H9 (cell line): Measurements from ENCODE around the gene FANCC. TPM values are rescaled to one million over a fixed set of nuclear protein-coding genes. Genes with fewer than 3 reads are reported as not detected.

Source experiments
- DNase-seq: peaks from one replicate; pipeline ENCODE4 v3.0.0-alpha.2; 2017
- H2AFZ ChIP-seq: one replicate; pipeline ENCODE4 v1.6.1; 2013; ENCODE audit warnings: mild to moderate bottlenecking, low read length, control low read depth, moderate library complexity
- H2AK5ac ChIP-seq: 2 replicates; pipeline ENCODE4 v1.6.1; 2013; ENCODE audit warnings: low read length, control low read depth, mixed read lengths; ENCODE audit not compliant: insufficient read length
- H2BK120ac ChIP-seq: one replicate; pipeline ENCODE4 v1.6.1; 2013; ENCODE audit warnings: low read depth, mild to moderate bottlenecking, low read length, control low read depth, inconsistent platforms; ENCODE audit not compliant: poor library complexity, severe bottlenecking
- H2BK12ac ChIP-seq: 2 replicates; pipeline ENCODE4 v1.6.1; 2013; ENCODE audit warnings: low read length, control low read depth, mixed read lengths, low read depth; ENCODE audit not compliant: insufficient read length
- H2BK15ac ChIP-seq: 2 replicates; pipeline ENCODE4 v1.6.1; 2013; ENCODE audit warnings: low read depth, low read length, control low read depth
- H2BK20ac ChIP-seq: one replicate; pipeline ENCODE4 v1.6.1; 2013; ENCODE audit warnings: low read depth, mild to moderate bottlenecking, low read length, control low read depth, inconsistent platforms; ENCODE audit not compliant: poor library complexity, severe bottlenecking
- H2BK5ac ChIP-seq: 2 replicates; pipeline ENCODE4 v1.6.1; 2013; ENCODE audit warnings: low read length, control low read depth, mixed read lengths; ENCODE audit not compliant: insufficient read length
- H3K14ac ChIP-seq: 2 replicates; pipeline ENCODE4 v1.6.1; 2013; ENCODE audit warnings: low read length, control low read depth; ENCODE audit not compliant: insufficient read depth
- H3K18ac ChIP-seq: 2 replicates; pipeline ENCODE4 v1.6.1; 2013; ENCODE audit warnings: low read depth, mild to moderate bottlenecking, mixed read lengths, low read length, control low read depth; ENCODE audit not compliant: insufficient read length
- H3K23ac ChIP-seq: 2 replicates; pipeline ENCODE4 v1.6.1; 2013; ENCODE audit warnings: low read length, control low read depth, mixed read lengths, low read depth; ENCODE audit not compliant: insufficient read length
- H3K23me2 ChIP-seq: 2 replicates; pipeline ENCODE4 v1.6.1; 2013; ENCODE audit warnings: low read depth, mild to moderate bottlenecking, mixed read lengths, low read length, control low read depth; ENCODE audit not compliant: insufficient read length, poor library complexity, severe bottlenecking
- H3K27ac ChIP-seq: 2 replicates; pipeline ENCODE4 v1.5.1; 2013; ENCODE audit warnings: low read length, control low read depth, mixed read lengths, low read depth; ENCODE audit not compliant: insufficient read length
- H3K27me3 ChIP-seq: 2 replicates; pipeline ENCODE4 v1.6.1; 2013; ENCODE audit warnings: low read length, control low read depth, inconsistent platforms; ENCODE audit not compliant: insufficient read depth
- H3K4ac ChIP-seq: 2 replicates; pipeline ENCODE4 v1.6.1; 2013; ENCODE audit warnings: low read depth, mild to moderate bottlenecking, control low read depth, inconsistent platforms, low read length, moderate library complexity
- H3K4me1 ChIP-seq: 2 replicates; pipeline ENCODE4 v1.6.1; 2013; ENCODE audit warnings: low read length, control low read depth, inconsistent platforms; ENCODE audit not compliant: insufficient read depth
- H3K4me2 ChIP-seq: 2 replicates; pipeline ENCODE4 v1.6.1; 2013; ENCODE audit warnings: low read length, control low read depth, mixed read lengths; ENCODE audit not compliant: insufficient read length, insufficient read depth
- H3K56ac ChIP-seq: 2 replicates; pipeline ENCODE4 v1.6.1; 2013; ENCODE audit warnings: low read depth, mild to moderate bottlenecking, mixed read lengths, low read length, control low read depth; ENCODE audit not compliant: insufficient read length
- H3K79me1 ChIP-seq: 2 replicates; pipeline ENCODE4 v1.6.1; 2013; ENCODE audit warnings: low read depth, mild to moderate bottlenecking, moderate library complexity, low read length, control low read depth, inconsistent platforms; ENCODE audit not compliant: insufficient read depth, poor library complexity, severe bottlenecking
- H3K79me2 ChIP-seq: 2 replicates; pipeline ENCODE4 v1.6.1; 2013; ENCODE audit warnings: low read length, control low read depth, inconsistent platforms; ENCODE audit not compliant: insufficient read depth
- H3K9ac ChIP-seq: 2 replicates; pipeline ENCODE4 v1.6.1; 2013; ENCODE audit warnings: low read length, control low read depth, mixed read lengths; ENCODE audit not compliant: insufficient read length; ENCODE audit errors: extremely low read depth
- H3K9me3 ChIP-seq: one replicate; pipeline ENCODE4 v1.6.1; 2013; ENCODE audit warnings: low read depth, low read length, inconsistent platforms; ENCODE audit not compliant: control insufficient read depth
- H3T11ph ChIP-seq: one replicate; pipeline ENCODE4 v1.6.1; 2013; ENCODE audit warnings: mild to moderate bottlenecking, low read length, control low read depth, inconsistent platforms
- H4K20me1 ChIP-seq: one replicate; pipeline ENCODE4 v1.6.1; 2013; ENCODE audit not compliant: control insufficient read depth, insufficient read length, insufficient read depth
- H4K5ac ChIP-seq: 2 replicates; pipeline ENCODE4 v1.6.1; 2013; ENCODE audit warnings: low read depth, mild to moderate bottlenecking, mixed read lengths, low read length, control low read depth; ENCODE audit not compliant: insufficient read length
- H4K8ac ChIP-seq: replicated peaks from 2 replicates; pipeline ENCODE4 v1.6.1; 2013; ENCODE audit warnings: low read length, control low read depth, mixed read lengths, low read depth; ENCODE audit not compliant: insufficient read length
- H4K91ac ChIP-seq: 2 replicates; pipeline ENCODE4 v1.6.1; 2013; ENCODE audit warnings: low read depth, mild to moderate bottlenecking, moderate library complexity, mixed read lengths, low read length, control low read depth; ENCODE audit not compliant: insufficient read length
- H3K27ac Mint-ChIP-seq, 3 experiments: 2 replicates in 2 of 3; 3 replicates in 1 of 3; pipeline ENCODE4 v1.8.0; 2020 to 2021; ENCODE audit warnings: mixed read lengths in 3 of 3, mild to moderate bottlenecking in 1 of 3, moderate library complexity in 1 of 3
- H3K27me3 Mint-ChIP-seq: 2 replicates; pipeline ENCODE4 v1.8.0; 2021; ENCODE audit warnings: low read depth, mild to moderate bottlenecking, moderate library complexity, mixed read lengths
- H3K36me3 Mint-ChIP-seq, 3 experiments: 2 replicates in 2 of 3; 3 replicates in 1 of 3; pipeline ENCODE4 v1.8.0; 2020 to 2021; ENCODE audit warnings: low read depth in 3 of 3, mixed read lengths in 3 of 3; ENCODE audit not compliant: insufficient read depth in 1 of 3
- H3K4me1 Mint-ChIP-seq, 2 experiments: 2 replicates each; pipeline ENCODE4 v1.8.0; 2020; ENCODE audit warnings: mixed read lengths in 2 of 2
- H3K4me3 Mint-ChIP-seq, 2 experiments: 2 replicates in 1 of 2; 3 replicates in 1 of 2; pipeline ENCODE4 v1.8.0; 2020 to 2021; ENCODE audit warnings: mild to moderate bottlenecking in 2 of 2, mixed read lengths in 2 of 2, moderate library complexity in 1 of 2
- H3K9me3 Mint-ChIP-seq, 2 experiments: 2 replicates in 1 of 2; 3 replicates in 1 of 2; pipeline ENCODE4 v1.8.0; 2020; ENCODE audit warnings: mild to moderate bottlenecking in 2 of 2, mixed read lengths in 2 of 2, moderate library complexity in 1 of 2
- WGBS: extraction: QIAGEN DNeasy Blood & Tissue Kit; methylation state at CpG from one replicate; pipeline ENCODE4 v1.1.7; 2013; ENCODE audit warnings: missing lambda C conversion rate, low lambda C conversion rate, mixed read lengths; ENCODE audit not compliant: insufficient read length; ENCODE audit errors: extremely low coverage; 5-methylcytosine and 5-hydroxymethylcytosine counted together
- total RNA-seq: library from RNA; stranded (reverse); gene quantifications from 2 replicates; pipeline ENCODE4 v1.2.1, GENCODE V29; 2021
- TF ChIP-seq, protein P1 (sequence below): fragments of 200-600 bp; sonication (generic); conservative IDR thresholded peaks from 3 replicates; pipeline ENCODE4 v1.8.0; 2021; ENCODE audit warnings: antibody characterized with exemption, mild to moderate bottlenecking

Gene FANCC
- total RNA-seq, 1 experiment from 2014 or later = 14.6 TPM

DNA sequence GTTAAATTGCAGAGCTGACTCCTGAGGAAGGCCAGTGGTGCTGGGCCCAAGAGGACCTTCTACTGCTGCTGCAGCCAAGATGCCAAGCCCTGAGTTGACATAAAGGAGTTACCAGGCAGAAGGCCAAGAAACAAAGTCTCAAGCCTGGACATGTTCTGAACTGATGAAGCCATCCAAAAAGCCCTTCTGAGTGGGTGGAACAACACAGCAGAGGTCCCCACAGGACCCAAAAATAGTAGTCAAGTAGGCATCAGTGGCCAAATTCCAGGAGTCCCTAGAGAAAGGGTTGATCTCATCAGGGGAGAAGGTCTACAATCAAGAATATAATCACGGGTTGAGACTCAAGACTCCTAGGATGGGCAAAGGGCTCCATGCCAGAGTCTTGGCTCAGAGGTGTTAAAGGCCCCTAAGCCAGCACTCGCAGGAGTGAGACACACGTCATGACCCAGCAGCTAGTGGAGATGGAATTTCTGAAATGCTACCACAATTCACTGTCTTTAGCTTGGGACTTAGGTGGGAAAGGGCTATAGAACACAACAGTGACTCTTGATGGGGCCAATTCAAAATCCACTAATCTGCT, 119.7 kb downstream of the FANCC start:
- Histone ChIP-seq H2BK20ac (no peak overlapping the region), H3K27ac (no peak overlapping the region), H4K5ac (no peak overlapping the region), H3K4ac (no peak overlapping the region), H4K8ac (no peak overlapping the region), H3K23ac (no peak overlapping the region), H3K4me2 (no peak overlapping the region), H3K27me3 (no peaks in the 10 kb centered on the region), H3K79me2 (no peaks in the 10 kb centered on the region; the same call in 1 of the 2 replicates), H2AFZ (no peak overlapping the region), H3T11ph (no peak overlapping the region), H2BK15ac (no peak overlapping the region), H3K9ac (no peak overlapping the region), H2BK120ac (no peak overlapping the region), H3K18ac (no peak overlapping the region), H2BK5ac (no peak overlapping the region), H3K56ac (no peak overlapping the region), H2BK12ac (no peak overlapping the region), H3K9me3 (no peaks in the 10 kb centered on the region), H3K14ac (no peak overlapping the region), H2AK5ac (no peak overlapping the region), H4K20me1 (no peaks in the 10 kb centered on the region), H3K79me1 (no peaks in the 10 kb centered on the region), H4K91ac (no peak overlapping the region), H3K4me1 (no peaks in the 10 kb centered on the region), H3K23me2 (peaks cover 2% of the 10 kb centered on the region)
- H3K27me3 Mint-ChIP-seq = no peaks in the 10 kb centered on the region
- TF ChIP-seq, protein P1, sequence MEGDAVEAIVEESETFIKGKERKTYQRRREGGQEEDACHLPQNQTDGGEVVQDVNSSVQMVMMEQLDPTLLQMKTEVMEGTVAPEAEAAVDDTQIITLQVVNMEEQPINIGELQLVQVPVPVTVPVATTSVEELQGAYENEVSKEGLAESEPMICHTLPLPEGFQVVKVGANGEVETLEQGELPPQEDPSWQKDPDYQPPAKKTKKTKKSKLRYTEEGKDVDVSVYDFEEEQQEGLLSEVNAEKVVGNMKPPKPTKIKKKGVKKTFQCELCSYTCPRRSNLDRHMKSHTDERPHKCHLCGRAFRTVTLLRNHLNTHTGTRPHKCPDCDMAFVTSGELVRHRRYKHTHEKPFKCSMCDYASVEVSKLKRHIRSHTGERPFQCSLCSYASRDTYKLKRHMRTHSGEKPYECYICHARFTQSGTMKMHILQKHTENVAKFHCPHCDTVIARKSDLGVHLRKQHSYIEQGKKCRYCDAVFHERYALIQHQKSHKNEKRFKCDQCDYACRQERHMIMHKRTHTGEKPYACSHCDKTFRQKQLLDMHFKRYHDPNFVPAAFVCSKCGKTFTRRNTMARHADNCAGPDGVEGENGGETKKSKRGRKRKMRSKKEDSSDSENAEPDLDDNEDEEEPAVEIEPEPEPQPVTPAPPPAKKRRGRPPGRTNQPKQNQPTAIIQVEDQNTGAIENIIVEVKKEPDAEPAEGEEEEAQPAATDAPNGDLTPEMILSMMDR = no peak
- H3K36me3 Mint-ChIP-seq = no peaks in the 10 kb centered on the region
- no peaks in the 10 kb centered on the region for H3K9me3 Mint-ChIP-seq
- H3K27ac Mint-ChIP-seq = no peak overlapping the region
- no CpG with 5 or more reads among the region's 3 CpGs for WGBS
- DNase-seq = no peak
- peaks cover 10 to 11% of the 10 kb centered on the region in 2 experiments for H3K4me1 Mint-ChIP-seq
- H3K4me3 Mint-ChIP-seq = no peak overlapping the region
